Natural killer cell (primary cell): ENCODE measurements around the gene PXN. TPM values are rescaled to one million over a fixed set of nuclear protein-coding genes. Genes with fewer than 3 reads are reported as not detected.

Experiments
- ATAC-seq, 3 donors: fragments of 150-1000 bp in 2 of 3; fragments of 200-7000 bp in 1 of 3; cut with Tn5 transposase; 1 replicate in 1 of 3; 2 replicates in 2 of 3; pipeline ENCODE4 v1.10.0; 2021; ENCODE audit warnings: mild to moderate bottlenecking in 2 of 3, moderate library complexity in 2 of 3
- DNase-seq, 2 donors: peaks; one replicate each; pipeline versions ENCODE4 v3.0.0 to v3.0.0-alpha.2; 2013 to 2021; ENCODE audit warnings: mixed read lengths in 1 of 2
- H3K27ac ChIP-seq: one replicate; pipeline ENCODE4 v1.5.1; 2013; ENCODE audit warnings: mild to moderate bottlenecking, low read length
- H3K27me3 ChIP-seq: one replicate; pipeline ENCODE4 v1.6.1; 2013; ENCODE audit warnings: low read length; ENCODE audit not compliant: control insufficient read depth, insufficient read depth
- H3K36me3 ChIP-seq: one replicate; pipeline ENCODE4 v1.6.1; 2013; ENCODE audit warnings: low read length; ENCODE audit not compliant: control insufficient read depth, insufficient read depth
- H3K4me1 ChIP-seq: one replicate; pipeline ENCODE4 v1.6.1; 2013; ENCODE audit warnings: low read length; ENCODE audit not compliant: control insufficient read depth, insufficient read depth
- H3K4me3 ChIP-seq: one replicate; pipeline ENCODE4 v1.5.1; 2013; ENCODE audit warnings: low read length
- H3K9me3 ChIP-seq: one replicate; pipeline ENCODE4 v1.6.1; 2013; ENCODE audit warnings: low read length; ENCODE audit not compliant: control insufficient read depth, insufficient read depth
- H3K27ac Mint-ChIP-seq, 2 donors: one replicate each; pipeline ENCODE4 v1.8.0; 2022; ENCODE audit warnings: mild to moderate bottlenecking in 2 of 2, mixed read lengths in 2 of 2, moderate library complexity in 1 of 2
- H3K27me3 Mint-ChIP-seq, 2 donors: one replicate each; pipeline ENCODE4 v1.8.0; 2022; ENCODE audit warnings: low read depth in 2 of 2, mixed read lengths in 2 of 2
- H3K36me3 Mint-ChIP-seq: one replicate; pipeline ENCODE4 v1.8.0; 2022; ENCODE audit warnings: mixed read lengths
- H3K4me1 Mint-ChIP-seq, 2 donors: one replicate each; pipeline ENCODE4 v1.8.0; 2022; ENCODE audit warnings: mixed read lengths in 2 of 2
- H3K4me3 Mint-ChIP-seq: one replicate; pipeline ENCODE4 v1.8.0; 2022; ENCODE audit warnings: mild to moderate bottlenecking, moderate library complexity, mixed read lengths
- H3K9me3 Mint-ChIP-seq, 2 donors: one replicate each; pipeline ENCODE4 v1.8.0; 2022; ENCODE audit warnings: mixed read lengths in 2 of 2
- CTCF ChIP-seq: fragments of 200-600 bp; IDR thresholded peaks from one replicate; pipeline ENCODE4 v1.8.0; 2022; ENCODE audit warnings: antibody characterized with exemption
- WGBS: methylation state at CpG from one replicate; pipeline ENCODE4 v1.1.7; 2013; ENCODE audit warnings: missing lambda C conversion rate; ENCODE audit not compliant: insufficient coverage; 5-methylcytosine and 5-hydroxymethylcytosine counted together
- intact Hi-C: fragments of 100-400 bp; cut with micrococcal nuclease; formaldehyde crosslinking; loops from one replicate; pipeline ENCODE4 v1.14.2; 2022
- total RNA-seq, 4 donors: library from RNA; stranded (reverse); fragments of 120-200 nt in 1 of 4; gene quantifications; one replicate each; pipeline versions ENCODE4 v1.2.3 to v1.2.4, GENCODE V29; 2013 to 2022

Gene PXN
- total RNA-seq, 3 donors from 2014 or later (not counting 1 experiment from before 2014, with no cell fraction given): 436 to 504 (median 478) TPM

GRCh38 chr12:120227233-120228040 lies 38.1 kb downstream of the PXN start:
- 91% methylated on average over 7 of the region's 8 CpGs for WGBS
- Mint-ChIP-seq H3K36me3 (no peaks in the 10 kb centered on the region), H3K27me3 (no peaks in the 10 kb centered on the region), H3K9me3 (no peaks in the 10 kb centered on the region), H3K4me3 (peak overlapping the region; percentile 89), H3K27ac (peak overlapping the region; percentile 76 to 84), H3K4me1 (peaks cover 85 to 95% of the 10 kb centered on the region in 2 donors)
- DNase-seq (no peak), ATAC-seq (no peak)
- no peak overlapping the region for H3K27ac ChIP-seq
- no peaks in the 10 kb centered on the region for H3K27me3 ChIP-seq
- no peak overlapping the region for H3K4me3 ChIP-seq
- no peaks in the 10 kb centered on the region for H3K9me3 ChIP-seq
- peaks cover 89% of the 10 kb centered on the region for H3K4me1 ChIP-seq
- peaks cover 29% of the 10 kb centered on the region for H3K36me3 ChIP-seq
- TF ChIP-seq CTCF: no peak
- intact Hi-C loops: loop anchor here (1.0 kb wide), 1 partner anchor 38 kb away; the partner anchor contains the start of gene PXN

- peak overlapping the region; percentile 63 for H3K4me3 Mint-ChIP-seq
- H3K9me3 ChIP-seq: no peaks in the 10 kb centered on the region
- peaks cover 75% of the 10 kb centered on the region for H3K4me1 ChIP-seq
- no peak overlapping the region for H3K4me3 ChIP-seq
- H3K27me3 Mint-ChIP-seq: no peaks in the 10 kb centered on the region
- no peaks in the 10 kb centered on the region for H3K36me3 Mint-ChIP-seq
- no peak for TF ChIP-seq CTCF
- H3K9me3 Mint-ChIP-seq: no peaks in the 10 kb centered on the region
- intact Hi-C loops: no loop called here
- H3K4me1 Mint-ChIP-seq: peaks cover 71 to 83% of the 10 kb centered on the region in 2 donors
- peak overlapping the region; percentile 76 to 84 for H3K27ac Mint-ChIP-seq
- 24% methylated on average over 12 of the region's 13 CpGs for WGBS
- ATAC-seq (peak in 1 of 3 donors; percentile 21), DNase-seq (no peak)
- H3K27ac ChIP-seq: peak overlapping the region; percentile 37
- H3K27me3 ChIP-seq: no peaks in the 10 kb centered on the region
- peaks cover 43% of the 10 kb centered on the region for H3K36me3 ChIP-seq
Measured at GRCh38 chr12:120225852-120226640, 39.5 kb downstream of the PXN start.

GRCh38 chr12:120225200-120225558 lies 40.4 kb downstream of the PXN start:
- Mint-ChIP-seq H3K4me3 (peak overlapping the region; percentile 53), H3K4me1 (peaks cover 66 to 83% of the 10 kb centered on the region in 2 donors), H3K36me3 (no peaks in the 10 kb centered on the region), H3K27ac (peak overlapping the region; percentile 76 to 84), H3K9me3 (no peaks in the 10 kb centered on the region), H3K27me3 (no peaks in the 10 kb centered on the region)
- H3K4me3 ChIP-seq: no peak overlapping the region
- ATAC-seq (no peak), DNase-seq (no peak)
- intact Hi-C loops: no loop called here
- WGBS: 56% methylated on average over 9 of the region's 9 CpGs
- peaks cover 66% of the 10 kb centered on the region for H3K4me1 ChIP-seq
- H3K27me3 ChIP-seq: no peaks in the 10 kb centered on the region
- H3K27ac ChIP-seq: peak overlapping the region; percentile 37
- H3K36me3 ChIP-seq: peaks cover 52% of the 10 kb centered on the region
- TF ChIP-seq CTCF: no peak
- no peaks in the 10 kb centered on the region for H3K9me3 ChIP-seq
